ENCODE measurements around the gene TRABD2A.

Gene TRABD2A

DNA sequence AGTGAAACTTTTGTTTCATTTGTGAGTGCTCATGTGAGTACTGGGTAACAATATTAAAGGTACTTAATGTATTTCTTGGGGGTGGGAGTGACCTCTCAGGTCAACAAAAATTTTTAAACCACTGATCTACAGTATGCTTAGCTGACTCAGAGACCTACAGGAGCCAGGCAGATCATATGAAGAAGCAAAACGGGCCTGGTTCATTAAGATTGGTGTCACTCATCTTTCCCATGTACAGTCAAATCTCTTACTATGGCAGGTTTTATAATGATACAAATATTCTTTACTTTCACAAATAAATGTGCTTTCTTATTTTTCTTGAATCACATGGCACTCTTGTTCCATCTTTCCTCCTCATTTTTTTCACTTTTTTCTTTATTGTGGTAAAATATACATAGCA lies 16.9 kb upstream of the TRABD2A start:
- H3K4me1 Mint-ChIP-seq (ENCODE audit: low read depth in 2 of 2): peaks cover 32 to 41% of the 10 kb centered on the region in 2 donors
- no peaks in the 10 kb centered on the region for H3K36me3 Mint-ChIP-seq (ENCODE audit: insufficient read depth)
- no peak for ATAC-seq (replicated peaks)
- H3K27ac Mint-ChIP-seq: peak overlapping the region; percentile 61 to 94
- H3K27me3 Mint-ChIP-seq: no peaks in the 10 kb centered on the region
- DNase-seq: no peak
- H3K4me3 Mint-ChIP-seq: peak overlapping the region in 1 of 2 donors; percentile 63
- no peaks in the 10 kb centered on the region for H3K9me3 Mint-ChIP-seq

DNA sequence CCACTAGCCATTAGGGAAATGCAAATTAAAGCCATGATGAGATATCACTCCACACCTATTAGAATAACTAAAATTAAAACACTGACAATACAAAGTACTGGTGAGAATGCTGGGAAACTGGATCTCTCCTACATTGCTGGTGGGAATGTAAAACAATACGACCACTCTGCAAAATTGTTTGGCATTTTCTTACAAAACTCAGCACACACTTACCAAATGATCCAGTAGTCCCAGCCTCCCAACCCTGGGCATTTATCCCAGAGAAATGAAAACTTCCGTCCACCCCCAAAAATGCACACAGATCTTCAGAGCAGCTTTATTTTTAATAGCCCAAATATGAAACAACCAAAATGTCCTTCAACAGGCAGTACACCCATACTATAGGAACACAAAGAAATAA lies 15.7 kb upstream of the TRABD2A start:
- H3K4me3 Mint-ChIP-seq: no peak overlapping the region
- no peaks in the 10 kb centered on the region for H3K36me3 Mint-ChIP-seq (ENCODE audit: insufficient read depth)
- peak overlapping the region in 1 of 2 donors; percentile 61 for H3K27ac Mint-ChIP-seq
- H3K4me1 Mint-ChIP-seq (ENCODE audit: low read depth in 2 of 2): peaks cover 30 to 38% of the 10 kb centered on the region in 2 donors
- ATAC-seq (replicated peaks): no peak
- no peak for DNase-seq
- H3K27me3 Mint-ChIP-seq: no peaks in the 10 kb centered on the region
- H3K9me3 Mint-ChIP-seq: no peaks in the 10 kb centered on the region

GRCh38 chr2:84894758-84895520 lies 14.1 kb upstream of the TRABD2A start:
- peak overlapping the region; percentile 13 to 91 for H3K27ac Mint-ChIP-seq
- no peak for DNase-seq

GRCh38 chr2:84894131-84894586 lies 13.3 kb upstream of the TRABD2A start:
- ATAC-seq (replicated peaks) (no peak), DNase-seq (no peak)
- peak overlapping the region; percentile 20 to 91 for H3K27ac Mint-ChIP-seq
- no peaks in the 10 kb centered on the region for H3K36me3 Mint-ChIP-seq (ENCODE audit: insufficient read depth)
- peaks cover 35 to 45% of the 10 kb centered on the region in 2 donors for H3K4me1 Mint-ChIP-seq (ENCODE audit: low read depth in 2 of 2)
- H3K27me3 Mint-ChIP-seq: no peaks in the 10 kb centered on the region
- H3K9me3 Mint-ChIP-seq: no peaks in the 10 kb centered on the region
- peak overlapping the region; percentile 28 to 56 for H3K4me3 Mint-ChIP-seq

More at GRCh38 chr2:84894758-84895520, 14.1 kb upstream of the TRABD2A start:
- Mint-ChIP-seq H3K9me3 (no peaks in the 10 kb centered on the region), H3K36me3 (ENCODE audit: insufficient read depth) (no peaks in the 10 kb centered on the region), H3K4me3 (peak overlapping the region; percentile 28 to 56), H3K27me3 (no peaks in the 10 kb centered on the region), H3K4me1 (ENCODE audit: low read depth in 2 of 2) (peaks cover 30 to 38% of the 10 kb centered on the region in 2 donors)
- peak; percentile 49 for ATAC-seq (replicated peaks)

- Mint-ChIP-seq H3K4me3 (no peak overlapping the region), H3K27me3 (no peaks in the 10 kb centered on the region), H3K4me1 (ENCODE audit: low read depth in 2 of 2) (peaks cover 32 to 47% of the 10 kb centered on the region in 2 donors), H3K9me3 (no peaks in the 10 kb centered on the region), H3K36me3 (ENCODE audit: insufficient read depth) (peaks cover 4% of the 10 kb centered on the region), H3K27ac (peak overlapping the region in 1 of 2 donors; percentile 41)
- ATAC-seq (replicated peaks) (no peak), DNase-seq (no peak)
Observed at GRCh38 chr2:84891355-84892010, 10.6 kb upstream of the TRABD2A start.

GRCh38 chr2:84889332-84889731 lies 8.4 kb upstream of the TRABD2A start:
- DNase-seq: no peak
- Mint-ChIP-seq H3K4me3 (peak overlapping the region; percentile 64 to 75), H3K4me1 (ENCODE audit: low read depth in 2 of 2) (peaks cover 23 to 28% of the 10 kb centered on the region in 2 donors)

DNA sequence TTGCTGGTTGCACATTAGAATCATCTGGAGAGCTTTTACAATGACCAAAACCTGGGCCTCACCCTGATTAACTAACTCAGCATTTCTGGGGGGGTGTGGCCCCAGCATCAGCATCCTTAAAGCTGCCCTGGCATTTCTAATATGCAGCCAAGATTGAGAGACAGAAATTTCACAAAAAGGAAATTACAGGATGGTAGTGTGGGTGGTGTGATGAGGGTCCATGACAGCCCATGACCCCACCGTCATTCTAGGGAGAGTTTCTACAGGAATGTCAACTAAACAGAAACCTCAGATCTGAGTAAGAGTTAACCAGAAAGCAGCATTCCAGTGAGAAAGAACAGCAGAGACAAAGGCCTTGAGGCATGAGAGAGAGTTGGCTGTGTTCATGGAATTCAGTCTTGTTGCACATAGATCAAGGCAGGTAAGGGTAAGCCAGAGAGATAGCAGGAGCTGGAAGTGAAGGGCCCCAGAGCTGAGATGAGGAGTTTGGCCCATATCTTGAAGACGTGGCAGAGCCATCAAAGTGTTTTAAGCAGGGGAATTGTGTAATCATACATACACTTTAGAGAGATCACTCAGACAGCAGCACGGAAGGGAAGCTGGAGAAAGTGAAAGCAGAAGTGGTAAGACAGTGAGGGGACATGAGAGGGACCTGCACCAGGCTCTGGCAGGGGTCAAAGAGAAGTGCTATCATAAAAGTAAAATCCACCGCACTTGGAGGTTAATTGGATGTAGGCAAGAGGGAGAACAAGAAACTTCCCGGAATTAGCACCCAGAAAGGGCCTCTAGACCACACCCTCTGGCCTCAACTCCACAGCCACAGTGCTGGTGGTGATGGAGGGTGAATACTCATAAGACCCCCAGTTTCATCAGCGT lies 7.8 kb upstream of the TRABD2A start:
- ATAC-seq (replicated peaks): peak; percentile 96
- H3K4me1 Mint-ChIP-seq (ENCODE audit: low read depth in 2 of 2): peaks cover 19 to 25% of the 10 kb centered on the region in 2 donors

More at GRCh38 chr2:84889332-84889731, 8.4 kb upstream of the TRABD2A start:
- peaks cover 4% of the 10 kb centered on the region for H3K36me3 Mint-ChIP-seq (ENCODE audit: insufficient read depth)
- peak overlapping the region; percentile 92 to 94 for H3K27ac Mint-ChIP-seq
- H3K27me3 Mint-ChIP-seq: no peaks in the 10 kb centered on the region
- no peaks in the 10 kb centered on the region for H3K9me3 Mint-ChIP-seq
- ATAC-seq (replicated peaks): peak; percentile 36

DNA sequence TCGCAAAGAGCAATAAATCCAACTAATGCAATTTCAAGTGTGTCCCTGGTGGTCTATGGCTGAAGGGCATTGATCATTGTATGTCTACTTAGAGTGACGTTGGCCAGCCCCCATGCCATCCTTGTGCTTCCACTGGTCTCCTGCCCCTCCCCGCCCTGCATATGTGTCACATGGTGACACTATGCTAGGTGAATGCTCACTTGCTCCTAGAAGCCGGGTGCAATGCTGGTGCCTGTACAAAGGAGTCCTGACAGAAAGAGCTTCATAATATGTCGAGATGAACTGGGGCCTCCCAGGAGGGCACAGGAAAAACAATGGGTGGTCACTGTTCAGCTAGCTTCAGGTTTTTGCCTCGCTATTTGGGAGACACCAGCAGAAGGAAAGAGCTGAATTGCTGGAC lies 5.9 kb upstream of the TRABD2A start:
- Mint-ChIP-seq H3K4me3 (no peak overlapping the region), H3K4me1 (ENCODE audit: low read depth in 2 of 2) (peaks cover 23 to 35% of the 10 kb centered on the region in 2 donors), H3K27ac (peak overlapping the region; percentile 21 to 94), H3K9me3 (no peaks in the 10 kb centered on the region), H3K27me3 (no peaks in the 10 kb centered on the region), H3K36me3 (ENCODE audit: insufficient read depth) (peaks cover 4% of the 10 kb centered on the region)
- ATAC-seq (replicated peaks) (no peak), DNase-seq (no peak)

More for the DNA sequence above, 7.8 kb upstream of the TRABD2A start:
- H3K27ac Mint-ChIP-seq: peak overlapping the region; percentile 92 to 94
- H3K36me3 Mint-ChIP-seq (ENCODE audit: insufficient read depth): peaks cover 4% of the 10 kb centered on the region
- DNase-seq: peak in 2 of 3 experiments; percentile 21 to 40
- H3K9me3 Mint-ChIP-seq: no peaks in the 10 kb centered on the region
- H3K4me3 Mint-ChIP-seq: peak overlapping the region; percentile 64 to 75
- no peaks in the 10 kb centered on the region for H3K27me3 Mint-ChIP-seq

DNA sequence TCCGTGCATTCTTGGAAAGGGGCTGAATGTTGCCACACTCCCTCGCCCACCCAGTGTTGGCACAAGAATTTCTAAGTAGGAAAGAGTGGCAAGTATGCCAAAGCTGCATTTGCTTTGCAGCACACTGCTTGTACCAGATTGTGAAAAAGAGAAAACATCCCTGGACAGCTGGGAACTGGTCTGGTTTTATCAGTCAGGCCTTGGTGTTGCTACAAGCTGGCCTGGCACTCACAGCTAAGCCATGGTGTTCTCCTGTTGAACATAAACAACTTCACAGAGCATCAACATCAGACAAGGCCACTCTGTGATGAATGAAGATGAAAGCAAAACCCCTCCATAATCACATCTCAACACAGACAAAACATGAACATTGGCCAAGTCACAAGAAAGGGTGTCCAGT lies 4.2 kb upstream of the TRABD2A start:
- Mint-ChIP-seq H3K27me3 (no peaks in the 10 kb centered on the region), H3K27ac (no peak overlapping the region), H3K4me1 (ENCODE audit: low read depth in 2 of 2) (peaks cover 32 to 48% of the 10 kb centered on the region in 2 donors), H3K9me3 (no peaks in the 10 kb centered on the region), H3K4me3 (no peak overlapping the region), H3K36me3 (ENCODE audit: insufficient read depth) (peaks cover 6% of the 10 kb centered on the region)
- ATAC-seq (replicated peaks) (no peak), DNase-seq (no peak)

- no peak overlapping the region for H3K4me3 Mint-ChIP-seq
- H3K27me3 Mint-ChIP-seq: no peaks in the 10 kb centered on the region
- no peaks in the 10 kb centered on the region for H3K9me3 Mint-ChIP-seq
- DNase-seq (no peak), ATAC-seq (replicated peaks) (no peak)
- peaks cover 7% of the 10 kb centered on the region for H3K36me3 Mint-ChIP-seq (ENCODE audit: insufficient read depth)
- no peak overlapping the region for H3K27ac Mint-ChIP-seq
- peaks cover 32 to 46% of the 10 kb centered on the region in 2 donors for H3K4me1 Mint-ChIP-seq (ENCODE audit: low read depth in 2 of 2)
Observed at GRCh38 chr2:84884449-84884848, 3.6 kb upstream of the TRABD2A start.

DNA sequence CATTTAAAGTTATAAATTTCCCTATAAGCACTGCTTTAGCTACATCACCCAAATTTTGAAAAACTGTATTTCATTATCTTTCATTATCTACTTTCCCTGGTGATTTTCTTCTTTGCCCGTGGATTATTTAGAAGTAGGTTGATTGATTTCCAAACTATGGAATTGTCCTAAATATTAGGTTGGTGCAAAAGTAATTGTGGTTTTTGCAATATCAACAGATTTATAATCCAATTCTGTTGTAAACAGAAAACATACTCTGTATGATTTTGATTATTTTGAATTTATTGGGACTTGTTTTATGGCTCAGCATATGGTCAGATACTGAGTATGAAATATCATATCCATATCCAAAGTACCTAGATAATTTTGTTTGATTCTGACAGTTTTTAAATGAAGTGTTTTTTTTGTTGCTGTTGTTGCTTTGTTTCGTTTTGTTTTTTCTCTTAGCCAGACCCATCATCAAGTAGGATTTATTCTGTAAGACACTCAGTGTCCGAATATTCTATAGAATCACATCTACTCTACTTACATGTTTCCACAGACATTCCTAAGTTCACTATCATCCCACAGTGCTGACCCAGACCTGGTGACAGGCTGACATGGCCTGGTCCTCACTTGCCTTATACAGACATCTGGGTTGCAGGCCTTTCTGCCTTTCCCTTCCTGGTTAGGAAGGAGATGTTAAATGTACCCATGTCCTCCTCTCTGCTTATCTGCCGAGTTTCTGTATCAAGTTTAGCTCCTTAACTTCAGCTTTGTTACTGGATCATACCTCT lies 2.1 kb upstream of the TRABD2A start:
- ATAC-seq (replicated peaks): no peak
- Mint-ChIP-seq H3K36me3 (ENCODE audit: insufficient read depth) (peaks cover 10% of the 10 kb centered on the region), H3K27ac (peak overlapping the region; percentile 92 to 95), H3K4me3 (peak overlapping the region; percentile 94 to 95), H3K27me3 (no peaks in the 10 kb centered on the region), H3K4me1 (ENCODE audit: low read depth in 2 of 2) (peaks cover 21 to 33% of the 10 kb centered on the region in 2 donors), H3K9me3 (no peaks in the 10 kb centered on the region)
- no peak for DNase-seq

DNA sequence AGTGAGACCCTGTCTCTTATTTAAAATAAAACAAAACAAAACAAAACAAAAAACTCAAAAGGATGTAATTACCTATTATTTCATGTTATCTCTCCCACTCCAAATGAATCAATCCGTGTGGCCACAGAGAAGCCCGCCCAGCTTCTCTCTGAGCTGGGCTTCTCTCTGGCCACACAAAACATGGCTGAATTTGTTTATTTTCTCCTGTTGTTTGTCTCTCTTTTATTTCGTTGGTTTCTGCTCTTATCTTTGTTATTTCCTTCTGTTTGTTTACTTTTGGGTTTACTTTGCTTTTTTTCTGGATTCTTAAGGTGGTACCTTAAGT lies 1.5 kb upstream of the TRABD2A start:
- H3K4me1 Mint-ChIP-seq (ENCODE audit: low read depth in 2 of 2): peaks cover 26 to 32% of the 10 kb centered on the region in 2 donors
- no peak for DNase-seq
- no peak for ATAC-seq (replicated peaks)
- H3K4me3 Mint-ChIP-seq: peak overlapping the region; percentile 94 to 95
- peak overlapping the region; percentile 92 to 95 for H3K27ac Mint-ChIP-seq
- no peaks in the 10 kb centered on the region for H3K9me3 Mint-ChIP-seq
- H3K36me3 Mint-ChIP-seq (ENCODE audit: insufficient read depth): peaks cover 10% of the 10 kb centered on the region
- no peaks in the 10 kb centered on the region for H3K27me3 Mint-ChIP-seq
